AG10803 (cell line): Measurements from ENCODE around the gene NANOS3.

Source experiments
- DNase-seq: peaks from one replicate; pipeline ENCODE4 v3.0.0; 2010; ENCODE audit warnings: low read depth
- H3K4me3 ChIP-seq: 2 replicates; pipeline ENCODE4 v1.5.1; 2011; ENCODE audit warnings: mild to moderate bottlenecking, low read length, control low read depth
- TF ChIP-seq, protein P1 (sequence below): conservative IDR thresholded peaks from 2 replicates; pipeline ENCODE4 v1.5.1; 2011; ENCODE audit warnings: mild to moderate bottlenecking, low read length, control low read depth, inconsistent platforms

Gene NANOS3

DNA sequence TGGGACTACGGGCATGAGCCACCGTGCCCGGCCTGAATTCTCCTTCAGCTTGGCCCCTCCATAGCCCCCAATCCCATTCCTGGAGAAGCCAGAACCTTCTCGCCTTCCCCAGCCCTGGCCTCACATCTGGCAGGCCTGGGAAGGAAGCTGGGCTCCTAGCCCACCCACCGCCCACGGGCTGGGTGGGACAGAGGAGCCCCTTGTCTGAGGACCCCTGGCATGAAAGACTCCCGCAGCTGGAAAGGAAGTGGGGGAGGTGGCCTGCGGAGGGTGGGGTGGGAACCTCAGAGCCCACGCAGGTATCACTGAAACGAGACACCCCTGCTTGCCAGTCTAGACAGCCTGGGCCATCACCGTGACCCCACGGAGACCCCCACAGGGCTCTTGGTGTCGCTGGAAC, 7.7 kb upstream of the NANOS3 start:
- H3K4me3 ChIP-seq, result no peak overlapping the region
- TF ChIP-seq, protein P1, sequence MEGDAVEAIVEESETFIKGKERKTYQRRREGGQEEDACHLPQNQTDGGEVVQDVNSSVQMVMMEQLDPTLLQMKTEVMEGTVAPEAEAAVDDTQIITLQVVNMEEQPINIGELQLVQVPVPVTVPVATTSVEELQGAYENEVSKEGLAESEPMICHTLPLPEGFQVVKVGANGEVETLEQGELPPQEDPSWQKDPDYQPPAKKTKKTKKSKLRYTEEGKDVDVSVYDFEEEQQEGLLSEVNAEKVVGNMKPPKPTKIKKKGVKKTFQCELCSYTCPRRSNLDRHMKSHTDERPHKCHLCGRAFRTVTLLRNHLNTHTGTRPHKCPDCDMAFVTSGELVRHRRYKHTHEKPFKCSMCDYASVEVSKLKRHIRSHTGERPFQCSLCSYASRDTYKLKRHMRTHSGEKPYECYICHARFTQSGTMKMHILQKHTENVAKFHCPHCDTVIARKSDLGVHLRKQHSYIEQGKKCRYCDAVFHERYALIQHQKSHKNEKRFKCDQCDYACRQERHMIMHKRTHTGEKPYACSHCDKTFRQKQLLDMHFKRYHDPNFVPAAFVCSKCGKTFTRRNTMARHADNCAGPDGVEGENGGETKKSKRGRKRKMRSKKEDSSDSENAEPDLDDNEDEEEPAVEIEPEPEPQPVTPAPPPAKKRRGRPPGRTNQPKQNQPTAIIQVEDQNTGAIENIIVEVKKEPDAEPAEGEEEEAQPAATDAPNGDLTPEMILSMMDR, result no peak
- no peak for DNase-seq

DNA sequence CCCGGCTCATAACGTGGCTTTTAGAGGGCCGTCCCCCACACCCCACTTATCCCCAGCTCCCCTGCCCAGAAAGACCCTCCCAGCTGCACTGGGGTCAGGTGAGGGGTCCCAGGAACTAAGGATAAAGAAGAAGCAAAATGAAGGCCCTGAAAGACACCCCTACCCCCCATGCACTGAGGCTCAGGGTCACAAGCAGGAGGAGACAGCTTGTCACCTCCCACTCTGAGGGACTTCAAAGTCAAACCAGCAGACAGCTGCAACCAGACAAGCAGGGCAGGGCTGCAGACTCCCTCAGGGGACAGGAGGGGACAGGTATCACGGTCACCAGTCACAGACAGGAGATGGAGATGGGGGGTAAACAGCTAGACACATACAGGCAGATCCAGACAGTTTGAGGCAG, 6.1 kb upstream of the NANOS3 start:
- no peak overlapping the region for H3K4me3 ChIP-seq
- TF ChIP-seq, protein P1, result no peak
- DNase-seq, result no peak

DNA sequence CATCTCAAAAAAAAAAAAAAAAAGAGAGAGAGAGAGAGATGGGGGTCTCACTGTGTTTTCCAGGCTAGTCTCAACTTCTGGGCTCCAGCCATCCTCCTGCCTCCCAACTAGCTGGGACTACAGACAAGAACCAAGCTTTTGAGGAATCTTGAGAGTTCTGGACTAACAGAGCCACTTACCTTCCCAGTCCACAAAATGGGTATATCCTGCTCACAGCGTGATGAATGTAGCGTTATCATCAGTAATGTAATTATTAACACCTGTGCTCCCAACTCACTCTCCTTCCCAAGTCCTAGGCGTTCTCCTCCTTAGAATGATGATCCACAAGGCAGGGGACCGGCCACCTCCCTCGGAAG, 4.6 kb upstream of the NANOS3 start:
- DNase-seq, result no peak
- TF ChIP-seq, protein P1, result no peak
- no peak overlapping the region; the same call in 1 of the 2 replicates for H3K4me3 ChIP-seq

DNA sequence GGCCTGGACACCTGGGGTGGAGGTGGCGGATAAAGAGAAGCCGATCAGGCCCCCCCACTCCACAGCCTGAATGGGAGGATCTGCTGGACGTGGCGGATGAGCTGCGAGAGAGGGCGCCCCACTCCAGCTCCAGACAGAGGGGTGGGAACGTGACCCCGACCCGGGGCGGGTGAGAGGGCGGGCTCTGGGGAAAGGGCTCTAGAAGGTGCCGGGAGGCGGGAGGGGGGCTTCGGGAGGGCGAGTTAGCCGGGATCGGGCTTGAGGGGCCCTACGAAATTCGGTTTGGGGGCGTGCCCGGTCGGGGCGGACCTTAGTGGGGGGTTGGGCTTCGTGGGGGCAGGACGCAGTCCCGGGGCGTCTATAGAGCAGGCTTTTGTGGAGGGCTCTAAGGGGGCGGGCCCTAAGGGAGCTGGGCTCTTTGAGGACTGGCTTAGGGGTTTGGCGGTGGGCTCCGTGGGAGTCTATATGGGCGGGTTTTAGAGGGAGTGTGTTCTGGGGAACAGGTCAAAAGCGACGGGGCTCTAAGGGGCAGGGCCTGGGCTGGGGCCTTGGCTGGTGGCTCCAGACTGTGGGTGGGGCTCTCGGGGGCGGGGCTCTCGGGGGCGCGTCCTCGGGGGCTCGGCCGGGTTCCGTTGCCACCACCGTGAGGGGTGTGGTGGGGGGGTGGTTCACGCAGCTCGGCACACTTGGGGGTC, 4.1 kb upstream of the NANOS3 start:
- H3K4me3 ChIP-seq, result peak overlapping the region; percentile 46
- DNase-seq, result no peak
- TF ChIP-seq, protein P1, result peak; percentile 18; the same call in 1 of the 2 replicates

DNA sequence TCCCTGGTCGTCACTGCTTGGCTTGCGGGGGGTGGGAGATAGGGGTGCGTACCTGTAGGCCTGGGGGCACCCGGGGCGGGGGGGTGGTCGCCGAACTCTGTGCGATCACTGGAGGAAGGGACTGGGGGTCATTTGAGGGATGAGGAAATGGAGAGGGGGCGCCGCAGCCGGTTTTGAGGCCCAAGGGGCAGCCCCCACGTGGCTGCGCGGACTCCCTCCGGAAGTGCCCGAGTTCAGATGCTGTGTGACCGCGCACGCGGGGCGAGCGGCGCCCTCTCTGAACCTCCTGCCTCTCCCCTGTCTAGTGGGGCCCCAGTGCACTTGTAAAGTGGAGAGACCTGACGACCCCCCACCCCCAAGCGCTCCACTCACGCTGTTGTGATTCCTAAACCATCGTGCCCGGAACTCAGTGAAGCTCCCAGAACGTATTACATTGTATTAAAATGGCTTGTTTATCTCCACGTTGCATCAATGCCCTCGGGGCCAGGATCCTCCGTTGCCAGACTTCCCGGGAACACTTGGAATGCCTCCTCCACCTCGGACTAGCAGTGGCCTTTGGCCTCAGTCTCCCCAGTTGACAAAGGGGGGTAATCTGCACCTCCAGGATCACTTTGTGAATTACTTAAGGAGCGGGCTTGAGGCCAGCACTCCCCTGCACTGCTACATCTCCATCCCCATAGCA, 3.0 kb upstream of the NANOS3 start:
- no peak for DNase-seq
- no peak overlapping the region for H3K4me3 ChIP-seq
- TF ChIP-seq, protein P1, result no peak

DNA sequence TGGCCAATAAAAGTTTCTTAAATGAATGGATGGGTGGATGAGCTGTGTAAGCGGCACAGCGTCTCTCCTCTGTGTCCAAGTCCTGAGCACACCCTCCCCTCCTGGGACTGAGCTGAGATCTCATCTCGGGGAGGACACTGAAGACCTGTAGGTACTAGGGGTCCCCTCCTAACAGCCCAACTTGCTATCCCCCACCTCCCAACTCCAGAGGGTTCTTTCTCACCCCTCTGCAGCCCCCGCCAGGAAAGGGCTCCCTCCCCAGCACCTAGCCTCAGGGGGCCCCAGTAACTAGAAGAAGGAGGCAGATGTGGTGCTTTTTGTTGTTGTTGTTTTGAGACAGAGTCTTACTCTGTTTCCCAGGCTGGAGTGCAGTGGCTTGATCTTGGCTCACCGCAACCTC, 1.1 kb upstream of the NANOS3 start:
- TF ChIP-seq, protein P1, result no peak

DNA sequence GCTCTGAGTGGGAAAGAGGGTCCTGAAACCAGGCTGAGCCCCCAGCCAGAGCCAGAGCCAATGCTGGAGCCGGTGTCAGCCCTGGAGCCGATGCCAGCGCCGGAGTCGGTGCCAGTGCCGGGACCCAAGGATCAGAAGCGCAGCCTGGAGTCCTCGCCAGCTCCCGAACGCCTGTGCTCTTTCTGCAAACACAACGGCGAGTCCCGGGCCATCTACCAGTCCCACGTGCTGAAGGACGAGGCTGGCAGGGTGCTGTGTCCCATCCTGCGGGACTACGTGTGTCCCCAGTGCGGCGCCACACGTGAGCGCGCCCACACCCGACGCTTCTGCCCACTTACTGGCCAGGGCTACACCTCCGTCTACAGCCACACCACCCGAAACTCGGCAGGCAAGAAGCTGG, 369 bp downstream of the NANOS3 start:
- TF ChIP-seq, protein P1, result no peak
- no peak for DNase-seq
- H3K4me3 ChIP-seq, result no peak overlapping the region

More for the DNA sequence above, 1.1 kb upstream of the NANOS3 start:
- no peak overlapping the region for H3K4me3 ChIP-seq
- no peak for DNase-seq
